A549 treated with RU486 at 1 μM for 4 hours (cell line): Measurements from ENCODE around the gene ADCY7. TPM values are rescaled to one million over a fixed set of nuclear protein-coding genes. Genes with fewer than 3 reads are reported as not detected.

Experiments used
- total RNA-seq: library from RNA; stranded (reverse); fragments of 200-300 nt; extraction: Qiagen RNA extraction; gene quantifications from 5 replicates; pipeline ENCODE4 v1.2.3, GENCODE V29; 2022; ENCODE audit warnings: low read depth

Gene ADCY7
- 7.6 to 17.2 TPM (median 13.3 TPM) in 5 replicates for total RNA-seq

DNA sequence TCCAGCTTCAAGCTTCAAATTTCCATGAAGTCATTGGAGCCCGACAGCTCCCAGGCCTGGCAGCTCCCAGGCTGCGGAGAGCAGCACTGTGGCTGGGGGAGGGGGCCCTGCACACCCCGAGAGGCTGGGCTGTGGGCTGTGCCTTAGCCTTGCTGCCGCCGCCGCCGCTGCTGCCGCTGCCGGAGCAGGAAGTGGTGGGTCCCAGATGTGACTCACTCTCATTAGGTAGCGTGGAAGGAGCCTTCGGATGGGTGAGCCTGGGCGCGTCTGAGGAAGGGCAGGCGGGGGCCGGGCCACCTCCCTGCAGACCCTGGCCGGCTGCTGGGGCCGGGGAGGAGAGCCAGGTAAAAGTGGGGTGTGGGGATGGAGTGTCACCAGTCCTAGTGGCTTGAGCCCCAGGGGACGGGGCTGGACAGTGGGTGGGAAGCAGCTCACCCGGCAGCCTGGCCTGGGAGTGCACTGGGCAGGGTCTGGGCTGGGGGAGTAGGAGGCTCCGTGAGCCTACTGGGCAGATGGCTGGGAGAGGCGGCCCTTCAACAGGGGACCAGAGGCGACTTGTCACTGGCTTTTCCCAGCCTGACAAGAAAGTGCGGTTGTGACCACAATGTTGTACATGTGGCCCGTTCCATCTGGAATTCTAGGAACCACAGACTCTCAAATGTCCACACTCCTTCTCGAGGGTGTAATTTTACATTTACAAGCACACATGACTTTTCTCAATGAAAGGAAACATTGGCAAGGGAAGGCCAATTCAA lies at the start of gene ADCY7:
Gene ADCY7, plus strand, starts transcription at position 215 of the 755 bp plus-strand sequence. CDS start 21,629 bp downstream, outside the sequence.

Other genes starting within 250 kb of the ADCY7 start
- gene CNEP1R1, start 241.3 kb upstream of the ADCY7 start, total RNA-seq = 7.7 to 20.2 TPM (median 18.5 TPM) in 5 replicates
- gene HEATR3, start 200.6 kb upstream of the ADCY7 start, total RNA-seq = 12.8 to 16.3 TPM (median 14.7 TPM) in 5 replicates
- gene TENT4B, start 113.2 kb upstream of the ADCY7 start, total RNA-seq = 8.4 to 12.6 TPM (median 12.0 TPM) in 5 replicates
- 58.5 to 70.8 TPM (median 62.8 TPM) in 5 replicates for gene BRD7, start 102.4 kb downstream of the ADCY7 start, total RNA-seq